ENCODE results near the gene ASTN1. TPM values are rescaled to one million over a fixed set of nuclear protein-coding genes. Genes with fewer than 3 reads are reported as not detected.

Gene ASTN1
- total and polyA plus RNA-seq, 2 experiments from 2014 or later: 1.1 TPM; not detected in 1

GRCh38 chr1:176837708-176838107 lies 326.8 kb downstream of the ASTN1 start:
- Histone ChIP-seq H3K36me3 (replicated peaks; ENCODE audit: insufficient read depth, low read depth) (no peaks in the 10 kb centered on the region), H3K4me2 (no peak overlapping the region), H3K4me1 (ENCODE audit: insufficient read depth) (no peaks in the 10 kb centered on the region), H3K27me3 (no peaks in the 10 kb centered on the region), H3K79me2 (no peaks in the 10 kb centered on the region), H3K4me3 (no peak overlapping the region), H3K9me3 (ENCODE audit: low read depth) (no peaks in the 10 kb centered on the region), H4K20me1 (ENCODE audit: insufficient read depth, poor library complexity, severe bottlenecking) (no peaks in the 10 kb centered on the region), H3K9me2 (replicated peaks; ENCODE audit: insufficient read depth) (no peaks in the 10 kb centered on the region), H2AFZ (no peak overlapping the region), H3K27ac (no peak overlapping the region)
- 83% methylated on average over 2 of the region's 2 CpGs for WGBS (ENCODE audit: low lambda C conversion rate, missing lambda C conversion rate)
- TF ChIP-seq EZH2 (IDR thresholded peaks at IDR 0.05; ENCODE audit: borderline replicate concordance): no peak
- no peak for TF ChIP-seq EZH2phosphoT487 (IDR thresholded peaks at IDR 0.05; ENCODE audit: low read depth, severe bottlenecking, unreplicated experiment)
- TF ChIP-seq CTCF (IDR thresholded peaks at IDR 0.05; ENCODE audit: poor library complexity): no peak
- no peak for DNase-seq (ENCODE audit: low spot score)

- H3K4me3 ChIP-seq: no peak overlapping the region
- H3K9me3 ChIP-seq (ENCODE audit: low read depth): no peaks in the 10 kb centered on the region
- no peak for DNase-seq (ENCODE audit: low spot score)
- H3K79me2 ChIP-seq: no peaks in the 10 kb centered on the region
- no peaks in the 10 kb centered on the region for H3K9me2 ChIP-seq (replicated peaks; ENCODE audit: insufficient read depth)
- 89% methylated on average over 2 of the region's 2 CpGs for WGBS (ENCODE audit: low lambda C conversion rate, missing lambda C conversion rate)
- H3K4me2 ChIP-seq: no peak overlapping the region
- TF ChIP-seq EZH2phosphoT487 (IDR thresholded peaks at IDR 0.05; ENCODE audit: low read depth, severe bottlenecking, unreplicated experiment) (no peak), CTCF (IDR thresholded peaks at IDR 0.05; ENCODE audit: poor library complexity) (no peak), EZH2 (IDR thresholded peaks at IDR 0.05; ENCODE audit: borderline replicate concordance) (no peak)
- no peak overlapping the region for H3K27ac ChIP-seq
- peaks cover 4% of the 10 kb centered on the region for H3K4me1 ChIP-seq (ENCODE audit: insufficient read depth)
- H4K20me1 ChIP-seq (ENCODE audit: insufficient read depth, poor library complexity, severe bottlenecking): no peaks in the 10 kb centered on the region
- H3K27me3 ChIP-seq: no peaks in the 10 kb centered on the region
- H2AFZ ChIP-seq: no peak overlapping the region
- H3K36me3 ChIP-seq (replicated peaks; ENCODE audit: insufficient read depth, low read depth): no peaks in the 10 kb centered on the region
Observed at GRCh38 chr1:176831150-176831549, 333.4 kb downstream of the ASTN1 start.

- peak; percentile 8 for DNase-seq (ENCODE audit: low spot score)
Observed at GRCh38 chr1:176829261-176829660, 335.3 kb downstream of the ASTN1 start.

More at GRCh38 chr1:176829261-176829660, 335.3 kb downstream of the ASTN1 start:
- H3K4me3 ChIP-seq: no peak overlapping the region
- peaks cover 4% of the 10 kb centered on the region for H3K4me1 ChIP-seq (ENCODE audit: insufficient read depth)
- WGBS (ENCODE audit: low lambda C conversion rate, missing lambda C conversion rate): 64% methylated on average over 8 of the region's 8 CpGs
- no peaks in the 10 kb centered on the region for H3K9me3 ChIP-seq (ENCODE audit: low read depth)
- no peak overlapping the region for H3K4me2 ChIP-seq
- H3K27me3 ChIP-seq: no peaks in the 10 kb centered on the region
- H3K9me2 ChIP-seq (replicated peaks; ENCODE audit: insufficient read depth): no peaks in the 10 kb centered on the region
- H3K79me2 ChIP-seq: no peaks in the 10 kb centered on the region
- peak overlapping the region; percentile 34 for H3K27ac ChIP-seq
- TF ChIP-seq CTCF (IDR thresholded peaks at IDR 0.05; ENCODE audit: poor library complexity) (no peak), EZH2 (IDR thresholded peaks at IDR 0.05; ENCODE audit: borderline replicate concordance) (no peak), EZH2phosphoT487 (IDR thresholded peaks at IDR 0.05; ENCODE audit: low read depth, severe bottlenecking, unreplicated experiment) (no peak)
- H4K20me1 ChIP-seq (ENCODE audit: insufficient read depth, poor library complexity, severe bottlenecking): no peaks in the 10 kb centered on the region
- H2AFZ ChIP-seq: no peak overlapping the region
- H3K36me3 ChIP-seq (replicated peaks; ENCODE audit: insufficient read depth, low read depth): no peaks in the 10 kb centered on the region
